GM12874 (cell line): ENCODE results near the gene IL2RA.

Experiments
- CTCF ChIP-seq: IDR thresholded peaks from 2 replicates; pipeline ENCODE4 v1.5.1; 2011; ENCODE audit warnings: low read depth, mild to moderate bottlenecking, control low read depth, low read length, moderate library complexity; ENCODE audit not compliant: insufficient read depth

IL2RA gene

GRCh38 chr10:6101181-6101580 lies 39.0 kb upstream of the IL2RA start:
- TF ChIP-seq CTCF: no peak

GRCh38 chr10:6100370-6100769 lies 38.2 kb upstream of the IL2RA start:
- no peak for TF ChIP-seq CTCF

GRCh38 chr10:6098156-6098555 lies 36.0 kb upstream of the IL2RA start:
- TF ChIP-seq CTCF: no peak

GRCh38 chr10:6097063-6097462 lies 34.9 kb upstream of the IL2RA start:
- no peak for TF ChIP-seq CTCF

- no peak for TF ChIP-seq CTCF
Observed at GRCh38 chr10:6095810-6096570, 33.8 kb upstream of the IL2RA start.

GRCh38 chr10:6092731-6093130 lies 30.6 kb upstream of the IL2RA start:
- no peak for TF ChIP-seq CTCF

GRCh38 chr10:6091630-6092029 lies 29.5 kb upstream of the IL2RA start:
- TF ChIP-seq CTCF: no peak
